ENCODE results near the gene NXN. TPM values are rescaled to one million over a fixed set of nuclear protein-coding genes. Genes with fewer than 3 reads are reported as not detected.

Gene NXN
- polyA plus RNA-seq, 4 donors: 2.2 to 12.5 (median 7.1) TPM

GRCh38 chr17:970364-970763 is 9.2 kb downstream of the NXN start:
- peaks cover 0 to 2% (median 0%) of the 10 kb centered on the region in 3 donors for H3K4me1 ChIP-seq (ENCODE audit: control insufficient read depth in 3 of 3, insufficient read depth in 2 of 3, low read depth in 1 of 3, low read length in 2 of 3)
- peaks cover 0 to 4% of the 10 kb centered on the region in 2 donors for H3K9me3 ChIP-seq (ENCODE audit: control insufficient read depth in 2 of 2, insufficient read depth in 1 of 2, low read depth in 1 of 2, low read length in 1 of 2)
- H3K27ac ChIP-seq (ENCODE audit: low read depth in 1 of 3, low read length in 2 of 3): peak overlapping the region in 1 of 3 donors; percentile 57
- DNase-seq (no peak), FAIRE-seq (no peak)
- WGBS, 3 donors: 39 to 54% (median 42%) methylated on average over 9 of the region's 9 CpGs
- H3K36me3 ChIP-seq (ENCODE audit: control insufficient read depth in 3 of 3, insufficient read depth in 2 of 3, low read depth in 1 of 3, low read length in 3 of 3): peaks cover 0 to 2% (median 0%) of the 10 kb centered on the region in 3 donors
- H3K4me3 ChIP-seq (ENCODE audit: low read depth in 1 of 3, low read length in 3 of 3): no peak overlapping the region
- peaks cover 0 to 24% (median under 1%) of the 10 kb centered on the region in 3 donors for H3K27me3 ChIP-seq (ENCODE audit: control insufficient read depth in 3 of 3, insufficient read depth in 3 of 3, low read length in 3 of 3)

- H3K27ac ChIP-seq (ENCODE audit: low read depth in 1 of 3, low read length in 2 of 3): peak overlapping the region in 1 of 3 donors; percentile 57
Measured at GRCh38 chr17:969811-970355, 9.7 kb downstream of the NXN start.

DNA sequence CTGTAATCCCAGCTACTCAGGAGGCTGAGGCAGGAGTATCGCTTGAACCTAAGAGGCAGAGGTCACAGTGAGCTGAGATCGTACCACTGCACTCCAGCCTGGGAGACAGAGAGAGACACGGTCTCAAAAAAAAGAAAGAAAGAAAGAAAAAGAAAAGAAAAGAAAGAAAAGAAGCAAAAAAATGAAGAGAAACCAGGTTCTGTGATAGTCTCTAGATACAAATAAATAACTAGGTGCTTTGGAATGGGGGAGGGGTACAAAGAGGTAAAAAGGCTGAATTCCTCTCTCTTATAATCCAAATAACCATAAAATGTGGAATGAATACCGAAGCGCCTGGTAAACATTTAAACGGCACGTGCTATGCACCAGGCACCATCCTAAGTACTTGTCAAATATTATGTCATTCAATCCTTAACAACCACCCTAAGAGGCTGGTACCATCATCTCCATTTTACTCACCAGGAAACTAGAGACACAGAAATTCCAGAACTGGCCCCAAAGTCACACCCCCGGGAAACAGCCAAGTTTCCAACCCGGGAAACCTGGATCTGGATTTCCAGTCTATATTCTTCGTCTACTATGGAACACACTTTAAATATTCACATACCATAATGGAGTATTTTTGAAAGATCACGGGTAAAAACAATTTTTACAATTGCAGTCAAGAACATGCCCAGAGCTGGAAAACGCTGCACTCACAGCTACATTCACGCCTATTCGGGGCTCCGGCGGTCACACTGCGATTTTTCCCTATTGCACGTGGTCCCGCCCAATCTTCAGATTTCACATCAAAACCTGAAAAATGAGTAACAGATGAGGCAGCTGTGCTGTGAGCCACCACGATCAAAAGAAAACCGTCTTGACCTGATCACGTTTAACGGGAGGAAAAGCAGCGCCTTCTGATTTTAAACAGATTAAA is 10.5 kb downstream of the NXN start:
- Histone ChIP-seq H3K36me3 (ENCODE audit: control insufficient read depth in 3 of 3, insufficient read depth in 2 of 3, low read depth in 1 of 3, low read length in 3 of 3) (peaks cover 0 to 2% (median 0%) of the 10 kb centered on the region in 3 donors), H3K4me1 (ENCODE audit: control insufficient read depth in 3 of 3, insufficient read depth in 2 of 3, low read depth in 1 of 3, low read length in 2 of 3) (peaks cover 0 to 2% (median 0%) of the 10 kb centered on the region in 3 donors), H3K4me3 (ENCODE audit: low read depth in 1 of 3, low read length in 3 of 3) (no peak overlapping the region), H3K9me3 (ENCODE audit: control insufficient read depth in 2 of 2, insufficient read depth in 1 of 2, low read depth in 1 of 2, low read length in 1 of 2) (peaks cover 0 to 4% of the 10 kb centered on the region in 2 donors), H3K27me3 (ENCODE audit: control insufficient read depth in 3 of 3, insufficient read depth in 3 of 3, low read length in 3 of 3) (peaks cover 0 to 22% (median 0%) of the 10 kb centered on the region in 3 donors), H3K27ac (ENCODE audit: low read depth in 1 of 3, low read length in 2 of 3) (peak overlapping the region in 1 of 3 donors; percentile 57)
- FAIRE-seq: no peak
- 55 to 69% (median 58%) methylated on average over 24 of the region's 24 CpGs for WGBS, 3 donors
- DNase-seq: no peak

More at GRCh38 chr17:969811-970355, 9.7 kb downstream of the NXN start:
- Histone ChIP-seq H3K4me3 (ENCODE audit: low read depth in 1 of 3, low read length in 3 of 3) (no peak overlapping the region), H3K27me3 (ENCODE audit: control insufficient read depth in 3 of 3, insufficient read depth in 3 of 3, low read length in 3 of 3) (peaks cover 0 to 22% (median 0%) of the 10 kb centered on the region in 3 donors), H3K36me3 (ENCODE audit: control insufficient read depth in 3 of 3, insufficient read depth in 2 of 3, low read depth in 1 of 3, low read length in 3 of 3) (peaks cover 0 to 2% (median 0%) of the 10 kb centered on the region in 3 donors), H3K4me1 (ENCODE audit: control insufficient read depth in 3 of 3, insufficient read depth in 2 of 3, low read depth in 1 of 3, low read length in 2 of 3) (peaks cover 0 to 2% (median 0%) of the 10 kb centered on the region in 3 donors), H3K9me3 (ENCODE audit: control insufficient read depth in 2 of 2, insufficient read depth in 1 of 2, low read depth in 1 of 2, low read length in 1 of 2) (peaks cover 0 to 4% of the 10 kb centered on the region in 2 donors)
- 19 to 32% (median 29%) methylated on average over 18 of the region's 18 CpGs for WGBS, 3 donors
- DNase-seq (no peak), FAIRE-seq (no peak)

DNA sequence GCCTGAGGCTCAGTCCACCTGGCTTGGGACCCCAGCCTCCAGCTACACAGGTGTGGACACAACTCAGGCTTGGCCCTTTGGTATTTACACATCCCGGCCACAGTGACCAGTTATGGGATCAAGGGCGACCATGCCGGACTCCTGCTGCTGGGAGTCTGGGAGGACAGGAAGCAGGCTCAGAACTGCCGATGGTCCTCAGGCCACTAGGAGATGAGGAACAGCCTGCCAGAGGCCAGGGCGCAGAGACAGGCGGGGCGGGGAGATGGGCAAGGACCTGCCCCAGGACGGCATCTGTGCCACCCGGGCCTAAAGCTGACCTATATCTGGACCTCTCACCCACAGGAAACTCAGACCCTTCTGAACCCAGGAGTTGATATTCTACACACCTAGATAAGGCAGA is 12.5 kb downstream of the NXN start:
- 86 to 96% (median 94%) methylated on average over 9 of the region's 9 CpGs for WGBS, 3 donors
- Histone ChIP-seq H3K4me3 (ENCODE audit: low read depth in 1 of 3, low read length in 3 of 3) (no peak overlapping the region), H3K9me3 (ENCODE audit: control insufficient read depth in 2 of 2, insufficient read depth in 1 of 2, low read depth in 1 of 2, low read length in 1 of 2) (peaks cover 0 to 2% of the 10 kb centered on the region in 2 donors), H3K36me3 (ENCODE audit: control insufficient read depth in 3 of 3, insufficient read depth in 2 of 3, low read depth in 1 of 3, low read length in 3 of 3) (no peaks in the 10 kb centered on the region), H3K27ac (ENCODE audit: low read depth in 1 of 3, low read length in 2 of 3) (no peak overlapping the region), H3K4me1 (ENCODE audit: control insufficient read depth in 3 of 3, insufficient read depth in 2 of 3, low read depth in 1 of 3, low read length in 2 of 3) (peaks cover 0 to 2% (median 0%) of the 10 kb centered on the region in 3 donors), H3K27me3 (ENCODE audit: control insufficient read depth in 3 of 3, insufficient read depth in 3 of 3, low read length in 3 of 3) (peaks cover 0 to 22% (median 0%) of the 10 kb centered on the region in 3 donors)
- no peak for DNase-seq
- no peak for FAIRE-seq

DNA sequence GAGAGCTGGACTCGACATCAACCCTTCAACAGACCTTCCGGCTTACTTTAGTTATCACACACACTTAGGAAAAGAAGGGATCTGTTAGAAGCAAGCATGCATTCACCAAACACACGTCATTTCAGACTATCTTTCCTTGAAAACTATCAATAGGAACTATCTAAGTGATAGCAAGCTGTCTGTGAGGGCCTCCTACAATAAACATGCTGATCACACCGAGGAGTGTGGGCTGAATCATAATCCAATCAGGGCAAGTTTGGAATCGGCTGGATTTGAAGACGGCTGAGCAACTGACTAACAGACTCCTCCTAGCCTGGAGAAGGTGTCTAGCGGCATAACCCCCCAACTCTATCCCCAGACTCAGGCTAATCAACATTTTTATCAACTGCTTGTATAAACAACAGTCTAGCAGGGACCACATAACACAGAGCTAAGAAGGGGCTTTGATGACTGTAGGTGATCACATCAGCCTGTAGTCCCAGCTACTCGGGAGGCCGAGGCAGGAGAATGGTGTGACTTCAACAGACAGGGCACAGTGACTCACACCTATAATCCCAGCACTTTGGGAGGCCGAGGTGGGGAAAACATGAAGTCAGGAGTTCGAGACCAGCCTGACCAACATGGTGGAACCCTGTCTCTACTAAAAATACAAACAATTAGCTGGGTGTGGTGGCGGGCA is 14.1 kb downstream of the NXN start:
- peak overlapping the region in 2 of 3 donors; percentile 23 to 29 for H3K27ac ChIP-seq (ENCODE audit: low read depth in 1 of 3, low read length in 2 of 3)
- H3K4me3 ChIP-seq (ENCODE audit: low read depth in 1 of 3, low read length in 3 of 3): no peak overlapping the region
- peaks cover 0 to 16% (median 0%) of the 10 kb centered on the region in 3 donors for H3K27me3 ChIP-seq (ENCODE audit: control insufficient read depth in 3 of 3, insufficient read depth in 3 of 3, low read length in 3 of 3)
- 49 to 62% (median 53%) methylated on average over 12 of the region's 12 CpGs for WGBS, 3 donors
- H3K9me3 ChIP-seq (ENCODE audit: control insufficient read depth in 2 of 2, insufficient read depth in 1 of 2, low read depth in 1 of 2, low read length in 1 of 2): peaks cover 0 to 2% of the 10 kb centered on the region in 2 donors
- peaks cover 0 to 2% (median 0%) of the 10 kb centered on the region in 3 donors for H3K4me1 ChIP-seq (ENCODE audit: control insufficient read depth in 3 of 3, insufficient read depth in 2 of 3, low read depth in 1 of 3, low read length in 2 of 3)
- no peaks in the 10 kb centered on the region for H3K36me3 ChIP-seq (ENCODE audit: control insufficient read depth in 3 of 3, insufficient read depth in 2 of 3, low read depth in 1 of 3, low read length in 3 of 3)
- FAIRE-seq (no peak), DNase-seq (no peak)

DNA sequence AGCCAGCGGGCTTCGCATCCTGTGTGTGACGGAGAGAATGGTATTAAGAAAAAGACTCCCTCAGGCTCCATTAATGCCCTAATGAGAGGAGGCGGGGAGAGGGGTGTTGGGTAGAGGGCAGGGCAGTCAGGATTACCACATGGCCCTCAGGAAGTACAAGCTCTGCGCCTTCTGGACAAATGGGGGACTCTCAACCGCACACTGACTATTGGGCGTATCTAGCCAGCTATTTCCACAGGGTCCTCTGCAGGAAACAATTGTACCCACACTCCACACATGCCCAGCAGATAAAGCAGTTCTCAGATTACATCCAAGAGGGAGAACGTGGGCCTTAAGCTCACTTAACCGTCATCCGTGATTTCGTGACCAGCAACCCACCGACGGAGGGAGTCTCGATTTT is 14.7 kb downstream of the NXN start:
- 63 to 81% (median 75%) methylated on average over 14 of the region's 14 CpGs for WGBS, 3 donors
- DNase-seq (no peak), FAIRE-seq (no peak)
- Histone ChIP-seq H3K4me3 (ENCODE audit: low read depth in 1 of 3, low read length in 3 of 3) (no peak overlapping the region), H3K36me3 (ENCODE audit: control insufficient read depth in 3 of 3, insufficient read depth in 2 of 3, low read depth in 1 of 3, low read length in 3 of 3) (no peaks in the 10 kb centered on the region), H3K27me3 (ENCODE audit: control insufficient read depth in 3 of 3, insufficient read depth in 3 of 3, low read length in 3 of 3) (peaks cover 0 to 10% (median 0%) of the 10 kb centered on the region in 3 donors), H3K9me3 (ENCODE audit: control insufficient read depth in 2 of 2, insufficient read depth in 1 of 2, low read depth in 1 of 2, low read length in 1 of 2) (peaks cover 0 to 2% of the 10 kb centered on the region in 2 donors), H3K27ac (ENCODE audit: low read depth in 1 of 3, low read length in 2 of 3) (peak overlapping the region in 2 of 3 donors; percentile 23 to 29), H3K4me1 (ENCODE audit: control insufficient read depth in 3 of 3, insufficient read depth in 2 of 3, low read depth in 1 of 3, low read length in 2 of 3) (no peaks in the 10 kb centered on the region)

GRCh38 chr17:962670-963069 is 16.9 kb downstream of the NXN start:
- Histone ChIP-seq H3K4me1 (ENCODE audit: control insufficient read depth in 3 of 3, insufficient read depth in 2 of 3, low read depth in 1 of 3, low read length in 2 of 3) (no peaks in the 10 kb centered on the region), H3K27me3 (ENCODE audit: control insufficient read depth in 3 of 3, insufficient read depth in 3 of 3, low read length in 3 of 3) (no peaks in the 10 kb centered on the region), H3K27ac (ENCODE audit: low read depth in 1 of 3, low read length in 2 of 3) (peak overlapping the region in 1 of 3 donors; percentile 25), H3K4me3 (ENCODE audit: low read depth in 1 of 3, low read length in 3 of 3) (no peak overlapping the region), H3K36me3 (ENCODE audit: control insufficient read depth in 3 of 3, insufficient read depth in 2 of 3, low read depth in 1 of 3, low read length in 3 of 3) (no peaks in the 10 kb centered on the region), H3K9me3 (ENCODE audit: control insufficient read depth in 2 of 2, insufficient read depth in 1 of 2, low read depth in 1 of 2, low read length in 1 of 2) (no peaks in the 10 kb centered on the region)
- FAIRE-seq (no peak), DNase-seq (no peak)
- WGBS, 3 donors: 75 to 79% (median 76%) methylated on average over 11 of the region's 11 CpGs

- 43 to 82% (median 56%) methylated on average over 8 of the region's 8 CpGs for WGBS, 3 donors
- Histone ChIP-seq H3K9me3 (ENCODE audit: control insufficient read depth in 2 of 2, insufficient read depth in 1 of 2, low read depth in 1 of 2, low read length in 1 of 2) (no peaks in the 10 kb centered on the region), H3K36me3 (ENCODE audit: control insufficient read depth in 3 of 3, insufficient read depth in 2 of 3, low read depth in 1 of 3, low read length in 3 of 3) (no peaks in the 10 kb centered on the region), H3K27me3 (ENCODE audit: control insufficient read depth in 3 of 3, insufficient read depth in 3 of 3, low read length in 3 of 3) (no peaks in the 10 kb centered on the region), H3K4me1 (ENCODE audit: control insufficient read depth in 3 of 3, insufficient read depth in 2 of 3, low read depth in 1 of 3, low read length in 2 of 3) (no peaks in the 10 kb centered on the region), H3K4me3 (ENCODE audit: low read depth in 1 of 3, low read length in 3 of 3) (no peak overlapping the region), H3K27ac (ENCODE audit: low read depth in 1 of 3, low read length in 2 of 3) (no peak overlapping the region)
- no peak for DNase-seq
- no peak for FAIRE-seq
Measured at GRCh38 chr17:962166-962565, 17.4 kb downstream of the NXN start.
